HepG2 (cell line): ENCODE data around the gene VEPH1. TPM values are rescaled to one million over a fixed set of nuclear protein-coding genes. Genes with fewer than 3 reads are reported as not detected.

ENCODE experiments used
- ATAC-seq: fragments of 200-7000 bp; cut with Tn5 transposase; 3 replicates; pipeline ENCODE4 v1.9.1; 2020; ENCODE audit warnings: mild to moderate bottlenecking, moderate library complexity
- BruUV-seq: library from RNA; stranded (reverse); fragments of 400-500 nt; replicated peaks from 2 replicates; lab custom pipeline; 2021; lab: Mats Ljungman, UMichigan
- CTCF ChIA-PET: fragments of 300-600 bp; formaldehyde crosslinking; extraction: SDS; loops from one replicate; lab custom pipeline; 2021; ENCODE audit warnings: low total read pairs, inconsistent platforms, low intra/inter-chr PET ratio; lab: Yijun Ruan, JAX
- POLR2A ChIA-PET: fragments of 350-600 bp; sonication (Branson Sonifier 250); formaldehyde crosslinking; loops from one replicate; lab custom pipeline; 2020; ENCODE audit warnings: antibody characterized with exemption, inconsistent platforms; lab: Yijun Ruan, JAX
- DNase-seq: peaks from one replicate; pipeline ENCODE4 v3.0.0-alpha.2; 2015; ENCODE audit warnings: low spot score
- FAIRE-seq: peaks from 3 replicates; lab custom pipeline; 2011; peaks lifted over from hg19 to GRCh38; lab: Jason Lieb, UNC
- H2AFZ ChIP-seq: one replicate; pipeline ENCODE4 v1.6.1; 2011; ENCODE audit warnings: low read length, inconsistent platforms
- H3K27ac ChIP-seq: fragments of 300-600 bp; 3 replicates; pipeline ENCODE4 v1.8.0; 2011; ENCODE audit warnings: mixed run types, mild to moderate bottlenecking, mixed read lengths, low read length, inconsistent platforms; ENCODE audit not compliant: insufficient read depth; ENCODE audit errors: extremely low read length
- H3K27me3 ChIP-seq, 2 experiments: fragments of 200-600 bp in 1 of 2; 2 replicates in 1 of 2; 3 replicates in 1 of 2; pipeline versions ENCODE4 v1.6.0 to v1.8.0; 2011; ENCODE audit warnings: low read length in 2 of 2, mild to moderate bottlenecking in 2 of 2, moderate library complexity in 2 of 2, inconsistent platforms in 1 of 2; ENCODE audit not compliant: insufficient read depth in 2 of 2, control insufficient read depth in 1 of 2
- H3K36me3 ChIP-seq, 2 experiments: fragments of 200-600 bp in 1 of 2; replicated peaks in 1 of 2; 2 replicates in 1 of 2; 3 replicates in 1 of 2; pipeline versions ENCODE4 v1.5.1 to v1.8.0; 2011; ENCODE audit warnings: low read length in 2 of 2, inconsistent platforms in 1 of 2; ENCODE audit not compliant: insufficient read depth in 2 of 2, control insufficient read depth in 1 of 2
- H3K4me1 ChIP-seq: 2 replicates; pipeline ENCODE4 v1.5.1; 2012; ENCODE audit warnings: low read length, inconsistent platforms; ENCODE audit not compliant: insufficient read depth
- H3K4me2 ChIP-seq: 2 replicates; pipeline ENCODE4 v1.6.0; 2011; ENCODE audit warnings: low read depth, low read length, inconsistent platforms
- H3K4me3 ChIP-seq, 3 experiments: fragments of 200-600 bp in 1 of 3; sonication (generic), shearing (Covaris generic) in 1 of 3; replicated peaks in 1 of 3; 2 replicates each; pipeline ENCODE4 v1.5.1; 2011 to 2016; ENCODE audit warnings: low read length in 3 of 3, inconsistent platforms in 2 of 3, low read depth in 2 of 3, mild to moderate bottlenecking in 2 of 3, control low read depth in 1 of 3, mixed read lengths in 1 of 3; ENCODE audit not compliant: insufficient read depth in 1 of 3
- H3K79me2 ChIP-seq: one replicate; pipeline ENCODE4 v1.6.1; 2011; ENCODE audit warnings: low read length, inconsistent platforms; ENCODE audit not compliant: insufficient read depth
- H3K9ac ChIP-seq: 2 replicates; pipeline ENCODE4 v1.6.0; 2011; ENCODE audit warnings: mild to moderate bottlenecking, low read depth, low read length, inconsistent platforms; ENCODE audit not compliant: insufficient read depth
- H3K9me3 ChIP-seq: 2 replicates; pipeline ENCODE4 v1.5.1; 2012; ENCODE audit warnings: mild to moderate bottlenecking, low read length
- H4K20me1 ChIP-seq: 2 replicates; pipeline ENCODE4 v1.6.0; 2011; ENCODE audit warnings: inconsistent platforms, mild to moderate bottlenecking, low read length, moderate library complexity; ENCODE audit not compliant: insufficient read depth
- EEA1 ChIP-seq: sonication (generic); formaldehyde crosslinking; IDR thresholded peaks from 2 replicates; pipeline ENCODE4 v1.5.1; 2020; ENCODE audit warnings: mild to moderate bottlenecking, missing genetic modification reagents, borderline replicate concordance
- PAF1 ChIP-seq: IDR thresholded peaks from 2 replicates; pipeline ENCODE4 v1.6.1; 2016; ENCODE audit warnings: missing genetic modification reagents, missing compliant biosample characterization
- PAXIP1 ChIP-seq: sonication (generic); formaldehyde crosslinking; conservative IDR thresholded peaks from 2 replicates; pipeline ENCODE4 v1.4.0; 2020; ENCODE audit warnings: mild to moderate bottlenecking, missing genetic modification reagents, moderate library complexity
- RERE ChIP-seq: IDR thresholded peaks from 2 replicates; pipeline ENCODE4 v1.6.1; 2016; ENCODE audit warnings: low read depth, missing genetic modification reagents, missing compliant biosample characterization
- RXRB ChIP-seq: IDR thresholded peaks from 2 replicates; pipeline ENCODE4 v1.6.1; 2016; ENCODE audit warnings: borderline replicate concordance, missing genetic modification reagents, missing compliant biosample characterization
- ZBTB3 ChIP-seq: sonication (generic); formaldehyde crosslinking; IDR thresholded peaks from 2 replicates; pipeline ENCODE4 v1.4.0; 2020; ENCODE audit warnings: low read depth, mild to moderate bottlenecking, moderate library complexity, missing genetic modification reagents, borderline replicate concordance
- ZNF10 ChIP-seq: sonication (generic); formaldehyde crosslinking; IDR thresholded peaks from 2 replicates; pipeline ENCODE4 v1.4.0; 2020; ENCODE audit warnings: mild to moderate bottlenecking, low read depth, missing genetic modification reagents, borderline replicate concordance
- ZNF12 ChIP-seq: sonication (generic); formaldehyde crosslinking; IDR thresholded peaks from 2 replicates; pipeline ENCODE4 v1.5.0; 2020; ENCODE audit warnings: missing genetic modification reagents
- ZNF468 ChIP-seq: sonication (generic); formaldehyde crosslinking; IDR thresholded peaks from 2 replicates; pipeline ENCODE4 v1.8.0; 2022; ENCODE audit warnings: mild to moderate bottlenecking, moderate library complexity, missing genetic modification reagents
- ZNF547 ChIP-seq: sonication (generic); formaldehyde crosslinking; IDR thresholded peaks from 2 replicates; pipeline ENCODE4 v1.5.1; 2020; ENCODE audit warnings: mild to moderate bottlenecking, missing genetic modification reagents
- ZNF816 ChIP-seq: sonication (generic); formaldehyde crosslinking; IDR thresholded peaks from 2 replicates; pipeline ENCODE4 v1.8.0; 2022; ENCODE audit warnings: missing genetic modification reagents, mild to moderate bottlenecking, borderline replicate concordance
- in situ Hi-C: cut with HindIII; loops from 2 replicates; pipeline ENCODE4 v1.10.0; 2017; ENCODE audit warnings: low pct_unique_long_range_greater_than_20kb; ENCODE audit not compliant: extremely low pct_ligation_motif_present
- intact Hi-C: fragments of 100-400 bp; cut with micrococcal nuclease; formaldehyde crosslinking; loops from one replicate; pipeline ENCODE4 v1.10.0; 2022; ENCODE audit not compliant: unreplicated experiment
- polyA plus RNA-seq, 8 experiments: library from polyadenylated mRNA; depleted of rRNA in 3 of 8; stranded (reverse) in 7 of 8; unstranded in 1 of 8; fragments of >200 nt; fragmentation: Illumina TruSeq in 4 of 8; extraction: Trizol in 4 of 8; gene quantifications; 2 replicates each; pipeline versions ENCODE4 v1.2.1 to v1.2.3, GENCODE V29; 2011 to 2016; ENCODE audit warnings: low read depth in 4 of 8, missing spikeins in 1 of 8, mixed read lengths in 1 of 8; ENCODE audit not compliant: insufficient read depth in 1 of 8
- total RNA-seq, 5 experiments: library from RNA; depleted of rRNA; stranded (reverse); fragments of >200 nt; fragmentation: Illumina TruSeq; extraction: Trizol; gene quantifications; 2 replicates each; pipeline ENCODE4 v1.2.3, GENCODE V29; 2016; ENCODE audit warnings: low read depth in 1 of 5
- TF ChIP-seq, protein P1 (sequence below): sonication (generic); formaldehyde crosslinking; IDR thresholded peaks from 2 replicates; pipeline ENCODE4 v1.4.0; 2020; ENCODE audit warnings: missing genetic modification reagents

Gene VEPH1
- total and polyA plus RNA-seq, 2 of the 13 experiments (the other 11 are each of a cell fraction or from before 2014, with no cell fraction given), result not detected

GRCh38 chr3:157427901-157428300 lies 75.3 kb downstream of the VEPH1 start (continued):
- TF ChIP-seq, protein P1, sequence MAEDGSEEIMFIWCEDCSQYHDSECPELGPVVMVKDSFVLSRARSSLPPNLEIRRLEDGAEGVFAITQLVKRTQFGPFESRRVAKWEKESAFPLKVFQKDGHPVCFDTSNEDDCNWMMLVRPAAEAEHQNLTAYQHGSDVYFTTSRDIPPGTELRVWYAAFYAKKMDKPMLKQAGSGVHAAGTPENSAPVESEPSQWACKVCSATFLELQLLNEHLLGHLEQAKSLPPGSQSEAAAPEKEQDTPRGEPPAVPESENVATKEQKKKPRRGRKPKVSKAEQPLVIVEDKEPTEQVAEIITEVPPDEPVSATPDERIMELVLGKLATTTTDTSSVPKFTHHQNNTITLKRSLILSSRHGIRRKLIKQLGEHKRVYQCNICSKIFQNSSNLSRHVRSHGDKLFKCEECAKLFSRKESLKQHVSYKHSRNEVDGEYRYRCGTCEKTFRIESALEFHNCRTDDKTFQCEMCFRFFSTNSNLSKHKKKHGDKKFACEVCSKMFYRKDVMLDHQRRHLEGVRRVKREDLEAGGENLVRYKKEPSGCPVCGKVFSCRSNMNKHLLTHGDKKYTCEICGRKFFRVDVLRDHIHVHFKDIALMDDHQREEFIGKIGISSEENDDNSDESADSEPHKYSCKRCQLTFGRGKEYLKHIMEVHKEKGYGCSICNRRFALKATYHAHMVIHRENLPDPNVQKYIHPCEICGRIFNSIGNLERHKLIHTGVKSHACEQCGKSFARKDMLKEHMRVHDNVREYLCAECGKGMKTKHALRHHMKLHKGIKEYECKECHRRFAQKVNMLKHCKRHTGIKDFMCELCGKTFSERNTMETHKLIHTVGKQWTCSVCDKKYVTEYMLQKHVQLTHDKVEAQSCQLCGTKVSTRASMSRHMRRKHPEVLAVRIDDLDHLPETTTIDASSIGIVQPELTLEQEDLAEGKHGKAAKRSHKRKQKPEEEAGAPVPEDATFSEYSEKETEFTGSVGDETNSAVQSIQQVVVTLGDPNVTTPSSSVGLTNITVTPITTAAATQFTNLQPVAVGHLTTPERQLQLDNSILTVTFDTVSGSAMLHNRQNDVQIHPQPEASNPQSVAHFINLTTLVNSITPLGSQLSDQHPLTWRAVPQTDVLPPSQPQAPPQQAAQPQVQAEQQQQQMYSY (CRISPR knock-in tag), result no peak
- TF ChIP-seq ZNF12 (CRISPR knock-in tag) (no peak), PAXIP1 (no peak), EEA1 (no peak), ZNF10 (no peak), PAF1 (CRISPR knock-in tag) (no peak)

DNA sequence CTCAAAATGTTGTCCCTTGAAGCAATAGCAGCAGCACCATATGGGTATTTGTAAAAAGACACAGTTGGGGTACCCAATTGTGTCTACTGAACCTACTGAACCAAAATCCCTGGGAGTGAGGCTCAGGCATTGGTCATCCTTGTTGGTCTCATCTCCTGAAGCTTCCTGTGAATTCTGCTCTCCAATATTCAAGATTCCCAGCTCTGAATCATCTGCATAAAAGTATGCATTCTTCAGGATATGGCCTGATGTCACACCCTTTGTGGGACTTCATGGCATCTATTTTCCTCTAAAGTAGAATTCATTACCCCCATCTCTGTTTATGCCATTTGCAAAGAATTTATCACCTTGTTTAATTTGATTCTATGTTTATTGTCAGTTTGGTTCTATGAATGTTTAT lies 79.9 kb downstream of the VEPH1 start:
- Histone ChIP-seq H2AFZ (no peak overlapping the region), H3K36me3 (no peaks in the 10 kb centered on the region), H3K9me3 (no peaks in the 10 kb centered on the region), H3K27ac (no peak overlapping the region), H3K4me2 (no peak overlapping the region), H4K20me1 (no peaks in the 10 kb centered on the region), H3K79me2 (no peaks in the 10 kb centered on the region), H3K4me1 (no peaks in the 10 kb centered on the region), H3K4me3 (no peak overlapping the region), H3K9ac (no peak overlapping the region), H3K27me3 (no peaks in the 10 kb centered on the region)
- no TSS peak for BruUV-seq
- intact Hi-C loops, result no loop called here
- in situ Hi-C loops, result no loop called here
- no peak for ATAC-seq
- POLR2A ChIA-PET, result no interaction called here
- no peak for FAIRE-seq
- DNase-seq, result no peak
- CTCF ChIA-PET, result no interaction called here
- TF ChIP-seq ZBTB3 (CRISPR knock-in tag) (no peak), ZNF547 (CRISPR knock-in tag) (no peak), RXRB (no peak), RERE (CRISPR knock-in tag) (no peak), ZNF816 (CRISPR knock-in tag) (no peak), ZNF468 (CRISPR knock-in tag) (no peak)
